Measurements from ENCODE around the gene SHISA2.

DNA sequence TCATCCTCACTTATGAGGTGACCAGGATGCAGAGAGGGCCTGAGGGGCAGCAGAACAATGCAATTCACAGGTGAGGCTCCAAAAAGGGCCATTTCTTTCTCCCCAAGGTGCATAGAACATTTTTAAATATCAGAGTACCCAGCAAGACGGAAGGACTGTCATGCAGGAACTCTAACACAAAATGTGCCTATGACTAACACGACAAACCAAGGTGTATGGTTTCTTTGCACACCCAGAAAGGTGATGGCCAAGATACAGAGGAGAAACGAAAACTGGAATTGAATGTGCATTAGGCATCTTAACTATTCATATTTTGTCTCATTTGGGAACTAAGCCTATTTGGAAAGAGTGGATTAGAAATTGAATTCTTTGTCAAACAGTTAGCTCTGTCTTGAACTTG is 29.9 kb downstream of the SHISA2 start:
- TF ChIP-seq, protein P1, sequence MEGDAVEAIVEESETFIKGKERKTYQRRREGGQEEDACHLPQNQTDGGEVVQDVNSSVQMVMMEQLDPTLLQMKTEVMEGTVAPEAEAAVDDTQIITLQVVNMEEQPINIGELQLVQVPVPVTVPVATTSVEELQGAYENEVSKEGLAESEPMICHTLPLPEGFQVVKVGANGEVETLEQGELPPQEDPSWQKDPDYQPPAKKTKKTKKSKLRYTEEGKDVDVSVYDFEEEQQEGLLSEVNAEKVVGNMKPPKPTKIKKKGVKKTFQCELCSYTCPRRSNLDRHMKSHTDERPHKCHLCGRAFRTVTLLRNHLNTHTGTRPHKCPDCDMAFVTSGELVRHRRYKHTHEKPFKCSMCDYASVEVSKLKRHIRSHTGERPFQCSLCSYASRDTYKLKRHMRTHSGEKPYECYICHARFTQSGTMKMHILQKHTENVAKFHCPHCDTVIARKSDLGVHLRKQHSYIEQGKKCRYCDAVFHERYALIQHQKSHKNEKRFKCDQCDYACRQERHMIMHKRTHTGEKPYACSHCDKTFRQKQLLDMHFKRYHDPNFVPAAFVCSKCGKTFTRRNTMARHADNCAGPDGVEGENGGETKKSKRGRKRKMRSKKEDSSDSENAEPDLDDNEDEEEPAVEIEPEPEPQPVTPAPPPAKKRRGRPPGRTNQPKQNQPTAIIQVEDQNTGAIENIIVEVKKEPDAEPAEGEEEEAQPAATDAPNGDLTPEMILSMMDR (IDR thresholded peaks at IDR 0.05; ENCODE audit: low read length): no peak
- TF ChIP-seq EZH2 (optimal IDR thresholded peaks at IDR 0.05; ENCODE audit: low read depth, low read length): no peak
